ENCODE results near the gene SEC24C.

GRCh38 chr10:73817826-73818225 lies 73.7 kb downstream of the SEC24C start:
- no peak for TF ChIP-seq EZH2phosphoT487 (IDR thresholded peaks at IDR 0.05; ENCODE audit: borderline replicate concordance, low read length)
- no peak for TF ChIP-seq EZH2 (IDR thresholded peaks at IDR 0.05; ENCODE audit: low read length, unreplicated experiment)
- TF ChIP-seq CTCF (conservative IDR thresholded peaks at IDR 0.05; ENCODE audit: low read depth, low read length), result no peak

All from PC-3 (cell line).